Stomach smooth muscle (tissue), 2 donors: Measurements from ENCODE around the gene SPRR1B.
"Not testable (repeated sequence)": the region's sequence is repeated elsewhere in the genome, so short reads cannot be mapped to it uniquely, and the experiment has no call there.

Experiments used
- H3K27ac ChIP-seq: one replicate; pipeline ENCODE4 v1.7.0; 2013; ENCODE audit warnings: mild to moderate bottlenecking, low read length, inconsistent platforms
- H3K27me3 ChIP-seq, 2 donors: one replicate each; pipeline ENCODE4 v1.7.0; 2013; ENCODE audit warnings: low read length in 2 of 2; ENCODE audit not compliant: insufficient read depth in 2 of 2, control insufficient read depth in 1 of 2
- H3K36me3 ChIP-seq, 2 donors: one replicate each; pipeline ENCODE4 v1.7.0; 2013; ENCODE audit warnings: low read length in 2 of 2; ENCODE audit not compliant: control insufficient read depth in 2 of 2, insufficient read depth in 2 of 2
- H3K4me1 ChIP-seq: one replicate; pipeline ENCODE4 v1.7.0; 2013; ENCODE audit warnings: low read length; ENCODE audit not compliant: control insufficient read depth, insufficient read depth
- H3K4me3 ChIP-seq, 2 donors: one replicate each; pipeline ENCODE4 v1.7.0; 2013; ENCODE audit warnings: low read length in 2 of 2
- H3K9ac ChIP-seq, 2 donors: one replicate each; pipeline ENCODE4 v1.7.0; 2013; ENCODE audit warnings: low read length in 2 of 2, mild to moderate bottlenecking in 1 of 2
- H3K9me3 ChIP-seq, 2 donors: one replicate each; pipeline ENCODE4 v1.7.0; 2013; ENCODE audit warnings: low read length in 2 of 2; ENCODE audit not compliant: control insufficient read depth in 2 of 2
- donor health status: healthy.
- donor health status: Pancreatic carcinoma.

The SPRR1B gene

GRCh38 chr1:153035211-153035610 lies 4.2 kb downstream of the SPRR1B start:
- no peaks in the 10 kb centered on the region for H3K4me1 ChIP-seq
- no peaks in the 10 kb centered on the region for H3K36me3 ChIP-seq
- H3K27ac ChIP-seq: no peak overlapping the region
- no peak overlapping the region for H3K9ac ChIP-seq
- no peaks in the 10 kb centered on the region for H3K27me3 ChIP-seq
- H3K9me3 ChIP-seq: no peaks in the 10 kb centered on the region
- no peak overlapping the region for H3K4me3 ChIP-seq

GRCh38 chr1:153040950-153041631 lies 10.1 kb downstream of the SPRR1B start, which contains the start of gene SPRR2D:
Gene SPRR2D (minus strand): TSS chr1:153041120. CDS start chr1:153040346, 774 bp downstream.
- Histone ChIP-seq H3K27ac (no peak within 1 kb of the TSS), H3K36me3 (no peaks in the 10 kb centered on the region), H3K9ac (no peak within 1 kb of the TSS), H3K9me3 (no peaks in the 10 kb centered on the region), H3K27me3 (no peaks in the 10 kb centered on the region), H3K4me1 (no peaks in the 10 kb centered on the region), H3K4me3 (no peak within 1 kb of the TSS)

GRCh38 chr1:153049211-153049610 lies 18.2 kb downstream of the SPRR1B start:
- H3K9ac ChIP-seq: no peak overlapping the region
- no peaks in the 10 kb centered on the region for H3K27me3 ChIP-seq
- H3K9me3 ChIP-seq: no peaks in the 10 kb centered on the region
- no peak overlapping the region for H3K4me3 ChIP-seq
- H3K36me3 ChIP-seq: no peaks in the 10 kb centered on the region
- no peaks in the 10 kb centered on the region for H3K4me1 ChIP-seq
- no peak overlapping the region for H3K27ac ChIP-seq

GRCh38 chr1:153056111-153056510 lies 25.1 kb downstream of the SPRR1B start:
- H3K4me1 ChIP-seq, H3K36me3 ChIP-seq, H3K27ac ChIP-seq, H3K4me3 ChIP-seq, H3K9ac ChIP-seq, H3K9me3 ChIP-seq, H3K27me3 ChIP-seq: not testable (repeated sequence)

- Histone ChIP-seq H3K36me3 (no peaks in the 10 kb centered on the region), H3K27ac (no peak within 1 kb of the TSS), H3K9me3 (no peaks in the 10 kb centered on the region), H3K9ac (no peak within 1 kb of the TSS), H3K4me3 (no peak within 1 kb of the TSS), H3K27me3 (no peaks in the 10 kb centered on the region), H3K4me1 (no peaks in the 10 kb centered on the region)
Measured at GRCh38 chr1:153057375-153057774, 26.4 kb downstream of the SPRR1B start, which contains the start of gene SPRR2A. Gene SPRR2A (minus strand): TSS chr1:153057512. CDS start chr1:153056735, 777 bp downstream.

- H3K4me1 ChIP-seq: no peaks in the 10 kb centered on the region
- H3K4me3 ChIP-seq: no peak overlapping the region
- H3K36me3 ChIP-seq: no peaks in the 10 kb centered on the region
- no peaks in the 10 kb centered on the region for H3K27me3 ChIP-seq
- H3K9me3 ChIP-seq: no peaks in the 10 kb centered on the region
- no peak overlapping the region for H3K9ac ChIP-seq
- no peak overlapping the region for H3K27ac ChIP-seq
Measured at GRCh38 chr1:153058154-153058553, 27.2 kb downstream of the SPRR1B start.

GRCh38 chr1:153058826-153059784 lies 28.1 kb downstream of the SPRR1B start:
- Histone ChIP-seq H3K4me3 (no peak overlapping the region), H3K27me3 (no peaks in the 10 kb centered on the region), H3K27ac (no peak overlapping the region), H3K4me1 (no peaks in the 10 kb centered on the region), H3K9me3 (no peaks in the 10 kb centered on the region), H3K9ac (no peak overlapping the region), H3K36me3 (no peaks in the 10 kb centered on the region)

GRCh38 chr1:153070243-153070642 lies 39.2 kb downstream of the SPRR1B start:
- no peaks in the 10 kb centered on the region for H3K27me3 ChIP-seq
- H3K9me3 ChIP-seq: no peaks in the 10 kb centered on the region
- no peak overlapping the region for H3K9ac ChIP-seq
- no peak overlapping the region for H3K4me3 ChIP-seq
- H3K4me1 ChIP-seq: no peaks in the 10 kb centered on the region
- H3K36me3 ChIP-seq: no peaks in the 10 kb centered on the region
- H3K27ac ChIP-seq: no peak overlapping the region

- H3K27ac ChIP-seq: no peak within 1 kb of the TSS
- H3K36me3 ChIP-seq: no peaks in the 10 kb centered on the region
- no peaks in the 10 kb centered on the region for H3K9me3 ChIP-seq
- H3K27me3 ChIP-seq: no peaks in the 10 kb centered on the region
- no peak within 1 kb of the TSS for H3K4me3 ChIP-seq
- H3K9ac ChIP-seq: no peak within 1 kb of the TSS
- no peaks in the 10 kb centered on the region for H3K4me1 ChIP-seq
Measured at GRCh38 chr1:153071511-153071910, 40.5 kb downstream of the SPRR1B start, which contains the start of gene SPRR2B. Gene SPRR2B (minus strand): TSS chr1:153071611. CDS start chr1:153070839, 772 bp downstream.

GRCh38 chr1:153072806-153073726 lies 42.1 kb downstream of the SPRR1B start:
- Histone ChIP-seq H3K36me3 (no peaks in the 10 kb centered on the region), H3K27me3 (no peaks in the 10 kb centered on the region), H3K4me3 (no peak overlapping the region), H3K27ac (no peak overlapping the region), H3K9ac (no peak overlapping the region), H3K4me1 (no peaks in the 10 kb centered on the region), H3K9me3 (no peaks in the 10 kb centered on the region)
